ENCODE measurements around the gene PDSS2.
"Not testable (repeated sequence)": the region's sequence is repeated elsewhere in the genome, so short reads cannot be mapped to it uniquely, and the experiment has no call there.

The PDSS2 gene

GRCh38 chr6:107473660-107474059 lies 14.3 kb upstream of the PDSS2 start:
- no peak for DNase-seq

- DNase-seq, result no peak
Measured at GRCh38 chr6:107470364-107470763, 11.0 kb upstream of the PDSS2 start.

- DNase-seq, result no peak
Measured at GRCh38 chr6:107466062-107466461, 6.7 kb upstream of the PDSS2 start.

- no peak for DNase-seq
Measured at GRCh38 chr6:107460083-107460631, 793 bp upstream of the PDSS2 start.

GRCh38 chr6:107458672-107459282 lies 587 bp downstream of the PDSS2 start:
- DNase-seq, result no peak

GRCh38 chr6:107448776-107449175 lies 10.6 kb downstream of the PDSS2 start:
- no peak for DNase-seq

- DNase-seq, result no peak
Measured at GRCh38 chr6:107447663-107448216, 11.6 kb downstream of the PDSS2 start.

GRCh38 chr6:107444277-107444676 lies 15.1 kb downstream of the PDSS2 start:
- DNase-seq, result no peak

GRCh38 chr6:107443608-107444267 lies 15.6 kb downstream of the PDSS2 start:
- no peak for DNase-seq

GRCh38 chr6:107442938-107443607 lies 16.3 kb downstream of the PDSS2 start:
- no peak for DNase-seq

GRCh38 chr6:107441682-107442081 lies 17.7 kb downstream of the PDSS2 start:
- DNase-seq, result no peak

- no peak for DNase-seq
Measured at GRCh38 chr6:107440936-107441335, 18.4 kb downstream of the PDSS2 start.

- DNase-seq, result no peak
Measured at GRCh38 chr6:107439406-107439805, 20.0 kb downstream of the PDSS2 start.

- DNase-seq, result no peak
Measured at GRCh38 chr6:107437691-107438090, 21.7 kb downstream of the PDSS2 start.

- DNase-seq, result no peak
Measured at GRCh38 chr6:107436881-107437280, 22.5 kb downstream of the PDSS2 start.

GRCh38 chr6:107435798-107436197 lies 23.6 kb downstream of the PDSS2 start:
- DNase-seq, result no peak

- no peak for DNase-seq
Measured at GRCh38 chr6:107434812-107435211, 24.6 kb downstream of the PDSS2 start.

- not testable (repeated sequence) for DNase-seq
Measured at GRCh38 chr6:107425951-107426350, 33.4 kb downstream of the PDSS2 start.

GRCh38 chr6:107423474-107423990 lies 35.8 kb downstream of the PDSS2 start:
- DNase-seq, result no peak

GRCh38 chr6:107421696-107422256 lies 37.6 kb downstream of the PDSS2 start:
- no peak for DNase-seq

GRCh38 chr6:107419733-107420132 lies 39.6 kb downstream of the PDSS2 start:
- DNase-seq, result no peak

- no peak for DNase-seq
Measured at GRCh38 chr6:107418118-107418517, 41.2 kb downstream of the PDSS2 start.

- no peak for DNase-seq
Measured at GRCh38 chr6:107416145-107416544, 43.2 kb downstream of the PDSS2 start.

Measured in CD4-positive, alpha-beta T cell treated with Interleukin-6 for 4 hours (primary cell).